Subcutaneous abdominal adipose tissue (tissue), 5 donors: ENCODE data around the gene WDR82.

Experiments
- H3K27ac ChIP-seq: one replicate; pipeline ENCODE4 v1.7.0; 2013; ENCODE audit warnings: low read depth, mild to moderate bottlenecking, inconsistent platforms, low read length, moderate library complexity
- H3K27me3 ChIP-seq, 5 donors: one replicate each; pipeline ENCODE4 v1.7.0; 2013; ENCODE audit warnings: low read length in 5 of 5, inconsistent platforms in 1 of 5; ENCODE audit not compliant: control insufficient read depth in 5 of 5, insufficient read depth in 4 of 5
- H3K36me3 ChIP-seq, 5 donors: one replicate each; pipeline ENCODE4 v1.7.0; 2013; ENCODE audit warnings: low read length in 5 of 5; ENCODE audit not compliant: control insufficient read depth in 5 of 5, insufficient read depth in 5 of 5
- H3K4me1 ChIP-seq, 5 donors: one replicate each; pipeline ENCODE4 v1.7.0; 2013; ENCODE audit warnings: low read length in 5 of 5, mild to moderate bottlenecking in 3 of 5, moderate library complexity in 1 of 5; ENCODE audit not compliant: control insufficient read depth in 5 of 5, insufficient read depth in 5 of 5
- H3K4me3 ChIP-seq, 5 donors: one replicate each; pipeline ENCODE4 v1.7.0; 2013; ENCODE audit warnings: low read length in 5 of 5, low read depth in 1 of 5
- H3K9ac ChIP-seq, 5 donors: one replicate each; pipeline ENCODE4 v1.7.0; 2013; ENCODE audit warnings: low read length in 5 of 5, mild to moderate bottlenecking in 4 of 5, moderate library complexity in 3 of 5
- H3K9me3 ChIP-seq, 5 donors: one replicate each; pipeline ENCODE4 v1.7.0; 2013; ENCODE audit warnings: low read length in 5 of 5; ENCODE audit not compliant: control insufficient read depth in 5 of 5
- donor health status: healthy.
- donor health status: healthy.
- donor health status: healthy.
- donor health status: healthy.
- donor health status: healthy.

WDR82 gene

DNA sequence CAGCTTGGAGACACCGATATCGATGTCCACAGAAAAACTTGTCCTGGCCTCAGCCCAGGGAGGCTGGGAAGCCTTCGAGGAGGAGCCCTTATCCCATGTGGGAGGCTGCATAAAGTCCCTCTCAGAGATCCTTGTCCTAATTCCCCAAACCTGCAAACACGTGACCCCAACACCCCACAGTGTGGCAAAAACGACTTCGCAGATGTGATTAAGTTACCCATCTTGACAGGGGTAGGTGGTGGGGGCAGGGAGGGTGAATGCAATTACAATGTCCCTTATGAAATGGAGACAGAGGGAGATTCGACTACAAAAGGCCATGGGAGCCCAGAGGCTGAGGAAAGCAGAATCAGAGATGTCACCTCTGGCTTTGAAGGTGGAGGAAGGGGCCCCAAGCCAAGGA is 50.7 kb downstream of the WDR82 start:
- Histone ChIP-seq H3K4me1 (peaks cover 1 to 15% (median 13%) of the 10 kb centered on the region in 5 donors), H3K36me3 (peaks cover 0 to 64% (median 51%) of the 10 kb centered on the region in 5 donors), H3K9ac (no peak overlapping the region), H3K27ac (no peak overlapping the region), H3K27me3 (no peaks in the 10 kb centered on the region), H3K4me3 (no peak overlapping the region), H3K9me3 (no peaks in the 10 kb centered on the region)

DNA sequence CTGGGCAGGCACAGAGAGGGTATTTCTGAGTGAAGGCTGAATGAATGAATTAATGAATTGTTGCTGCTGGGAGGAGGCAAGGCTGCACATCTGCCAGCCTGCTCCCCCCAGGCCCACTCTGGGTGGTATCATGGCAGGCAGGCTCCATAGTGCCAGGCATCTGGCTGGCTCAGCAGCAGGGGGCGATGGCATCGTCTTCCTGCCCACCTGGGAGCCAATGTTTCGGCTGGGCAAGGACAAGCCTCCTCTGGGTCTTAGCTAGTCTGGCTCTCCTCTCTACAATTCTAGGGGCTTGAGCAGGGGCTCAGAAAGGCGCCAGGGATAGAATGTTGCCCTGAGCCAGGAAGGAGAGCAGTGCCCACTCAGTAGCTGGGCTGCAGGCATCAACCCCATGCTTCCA is 51.3 kb downstream of the WDR82 start:
- H3K27ac ChIP-seq, result no peak overlapping the region
- peaks cover 0 to 16% (median 12%) of the 10 kb centered on the region in 5 donors for H3K4me1 ChIP-seq

DNA sequence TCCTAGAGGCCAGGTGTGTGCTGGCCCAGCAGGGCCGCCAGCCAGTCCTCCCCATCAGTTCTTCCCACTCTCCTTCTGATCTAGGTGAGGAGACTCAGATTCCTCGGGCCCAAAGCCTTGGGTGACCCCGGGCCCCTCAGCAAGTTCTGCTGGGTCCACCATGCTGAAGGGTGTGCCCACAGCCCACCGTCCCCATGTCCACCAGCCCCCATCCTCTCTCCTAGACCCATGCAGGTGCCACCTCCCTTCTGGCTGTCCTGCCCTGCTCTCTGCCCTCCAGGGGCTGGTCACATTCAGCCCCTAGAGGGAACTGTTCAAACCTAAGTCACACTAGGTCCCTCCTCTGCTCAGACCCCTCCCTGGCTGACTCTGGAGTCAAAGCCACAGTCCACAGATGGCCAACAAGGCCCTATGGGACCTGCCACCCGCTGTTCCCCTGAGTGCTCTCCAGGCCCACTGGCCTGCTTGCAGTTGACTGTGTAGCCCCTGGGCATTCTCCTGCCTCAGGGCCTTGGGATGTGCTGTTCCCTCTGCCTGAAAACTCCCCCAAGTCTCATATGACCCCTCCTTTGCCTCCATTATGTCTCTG is 52.1 kb downstream of the WDR82 start:
- Histone ChIP-seq H3K4me3 (no peak overlapping the region), H3K9me3 (no peaks in the 10 kb centered on the region), H3K27ac (no peak overlapping the region), H3K9ac (no peak overlapping the region), H3K27me3 (no peaks in the 10 kb centered on the region), H3K36me3 (peaks cover 0 to 54% (median 38%) of the 10 kb centered on the region in 5 donors), H3K4me1 (peaks cover 0 to 16% (median 13%) of the 10 kb centered on the region in 5 donors)

More for the DNA sequence above, 51.3 kb downstream of the WDR82 start:
- H3K4me3 ChIP-seq, result no peak overlapping the region
- H3K9me3 ChIP-seq, result no peaks in the 10 kb centered on the region
- H3K27me3 ChIP-seq, result no peaks in the 10 kb centered on the region
- H3K36me3 ChIP-seq, result peaks cover 0 to 62% (median 46%) of the 10 kb centered on the region in 5 donors
- no peak overlapping the region for H3K9ac ChIP-seq

DNA sequence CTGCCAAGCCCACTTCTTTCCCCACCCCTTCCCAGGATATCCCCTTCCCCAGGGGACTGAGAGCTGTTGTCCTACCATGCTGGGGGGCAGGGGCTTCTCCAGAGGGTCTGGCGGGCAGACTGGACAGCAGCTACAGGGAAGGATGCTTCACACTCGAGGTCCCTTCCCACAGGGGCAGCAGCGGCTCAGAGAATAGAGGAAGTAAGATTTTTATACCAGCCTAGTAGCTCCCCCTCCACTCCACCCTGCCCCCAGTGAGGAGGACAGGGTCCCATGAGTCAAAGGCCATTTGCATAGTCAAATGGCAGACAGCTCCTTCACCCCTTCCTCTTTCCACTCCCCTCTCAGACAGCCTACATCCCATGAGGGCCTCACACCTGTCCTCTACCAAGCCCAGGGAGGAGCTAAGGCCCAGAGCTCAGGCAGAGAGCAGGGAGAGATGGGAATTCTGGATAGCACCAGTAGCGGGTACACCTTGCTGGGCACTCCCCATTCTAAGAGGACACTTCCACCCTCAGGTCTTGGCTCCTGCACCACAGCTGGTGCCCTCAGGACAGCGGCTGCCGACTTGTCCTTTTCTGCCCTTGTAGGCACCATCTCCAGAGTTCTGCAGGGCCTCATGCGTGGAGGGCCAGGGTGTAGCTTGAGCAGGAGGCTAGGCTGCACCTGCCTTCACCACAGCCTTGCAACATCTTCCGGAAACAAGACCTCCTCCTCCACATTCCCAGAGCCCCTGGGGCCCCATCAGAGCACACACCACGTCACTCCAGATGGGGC is 52.8 kb downstream of the WDR82 start, which contains the start of gene TLR9:
Gene TLR9, minus strand, starts transcription at position 194 of the 777 bp plus-strand sequence. Its CDS starts 116 bp downstream, at position 78.
- Histone ChIP-seq H3K27ac (no peak within 1 kb of the TSS), H3K4me3 (no peak within 1 kb of the TSS), H3K4me1 (peaks cover under 1 to 23% (median 19%) of the 10 kb centered on the region in 5 donors), H3K36me3 (peaks cover 0 to 48% (median 31%) of the 10 kb centered on the region in 5 donors), H3K27me3 (no peaks in the 10 kb centered on the region), H3K9ac (no peak within 1 kb of the TSS), H3K9me3 (no peaks in the 10 kb centered on the region)

DNA sequence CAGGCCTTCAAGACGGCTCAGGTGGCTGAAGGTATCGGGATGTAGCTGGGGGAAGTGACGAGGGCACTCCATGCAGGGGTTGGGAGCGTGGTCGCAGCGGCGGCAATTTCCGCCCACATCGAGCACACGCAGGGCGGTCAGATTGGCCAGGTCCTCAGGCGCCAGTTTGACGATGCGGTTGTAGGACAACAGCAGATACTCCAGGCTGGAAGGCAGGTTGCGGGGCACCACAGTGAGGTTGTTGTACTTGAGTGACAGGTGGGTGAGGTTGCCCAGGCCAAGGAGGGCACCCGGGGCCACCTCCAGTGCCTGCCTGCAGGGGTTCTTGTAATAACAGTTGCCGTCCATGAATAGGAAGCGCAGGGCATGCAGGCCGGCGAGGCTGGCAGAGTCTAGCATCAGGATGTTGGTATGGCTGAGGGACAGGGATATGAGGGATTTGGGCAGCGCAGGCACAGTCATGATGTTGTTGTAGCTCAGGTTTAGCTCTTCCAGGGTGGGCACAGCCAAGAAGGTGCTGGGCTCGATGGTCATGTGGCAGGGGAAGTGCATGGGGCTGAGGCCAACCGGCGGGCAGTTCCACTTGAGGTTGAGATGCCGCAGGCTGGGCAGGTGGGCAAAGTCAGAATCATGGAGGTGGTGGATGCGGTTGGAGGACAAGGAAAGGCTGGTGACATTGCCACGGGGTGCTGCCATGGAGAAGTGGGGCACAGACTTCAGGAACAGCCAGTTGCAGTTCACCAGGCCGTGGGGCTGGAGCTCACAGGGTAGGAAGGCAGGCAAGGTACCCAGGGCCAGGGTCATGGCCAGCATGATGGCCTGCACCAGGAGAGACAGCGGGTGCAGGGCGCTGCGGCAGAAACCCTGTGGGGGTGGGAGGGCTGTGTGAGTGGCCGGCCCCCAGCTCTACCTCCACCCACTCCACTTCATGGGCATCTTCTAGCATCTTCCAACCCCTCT is 54.7 kb downstream of the WDR82 start:
- H3K4me3 ChIP-seq, result no peak overlapping the region
- peaks cover 3 to 40% (median 29%) of the 10 kb centered on the region in 5 donors for H3K4me1 ChIP-seq
- no peak overlapping the region for H3K9ac ChIP-seq
- H3K9me3 ChIP-seq, result no peaks in the 10 kb centered on the region
- H3K27ac ChIP-seq, result no peak overlapping the region
- H3K36me3 ChIP-seq, result peaks cover 0 to 28% (median 12%) of the 10 kb centered on the region in 5 donors
- H3K27me3 ChIP-seq, result no peaks in the 10 kb centered on the region

DNA sequence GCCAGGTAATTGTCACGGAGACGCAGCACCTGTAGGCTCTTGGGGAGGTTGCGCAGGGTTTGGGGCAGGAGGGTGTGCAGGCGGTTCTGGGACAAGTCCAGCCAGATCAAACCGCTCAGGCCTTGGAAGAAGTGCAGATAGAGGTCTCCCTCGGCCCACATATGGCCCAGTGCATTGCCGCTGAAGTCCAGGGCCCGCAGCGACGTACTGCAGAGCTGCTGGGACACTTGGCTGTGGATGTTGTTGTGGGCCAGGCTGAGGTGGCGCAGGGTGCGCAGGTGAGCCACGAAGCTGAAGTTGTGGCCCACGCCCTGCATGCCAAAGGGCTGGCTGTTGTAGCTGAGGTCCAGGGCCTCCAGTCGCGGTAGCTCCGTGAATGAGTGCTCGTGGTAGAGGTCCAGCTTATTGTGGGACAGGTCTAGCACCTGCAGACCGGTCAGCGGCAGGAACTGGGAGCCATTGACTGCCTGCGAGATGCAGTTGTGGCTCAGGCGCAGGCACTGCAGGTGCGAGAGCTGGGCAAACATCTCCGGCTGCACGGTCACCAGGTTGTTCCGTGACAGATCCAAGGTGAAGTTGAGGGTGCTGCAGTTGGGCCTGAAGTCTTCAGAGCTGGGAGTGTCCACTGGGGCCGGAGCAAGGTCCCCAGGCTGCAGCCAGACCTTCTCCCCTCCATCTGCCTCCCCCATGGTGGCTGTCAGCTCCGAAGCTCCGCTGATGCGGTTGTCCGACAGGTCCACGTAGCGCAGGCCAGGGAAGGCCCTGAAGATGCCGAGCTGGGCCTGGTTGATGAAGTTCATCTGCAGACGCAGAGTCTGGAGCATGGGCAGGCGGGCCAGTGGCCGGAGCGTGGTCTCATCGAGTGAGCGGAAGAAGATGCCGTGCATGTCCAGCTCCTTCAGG is 55.9 kb downstream of the WDR82 start:
- Histone ChIP-seq H3K4me3 (peak overlapping the region in 1 of 5 donors; percentile 4), H3K27me3 (no peaks in the 10 kb centered on the region), H3K36me3 (peaks cover 0 to 17% (median 1%) of the 10 kb centered on the region in 5 donors), H3K9me3 (no peaks in the 10 kb centered on the region), H3K27ac (no peak overlapping the region), H3K9ac (peak overlapping the region in 1 of 5 donors; percentile 23), H3K4me1 (peaks cover 7 to 52% (median 38%) of the 10 kb centered on the region in 5 donors)

DNA sequence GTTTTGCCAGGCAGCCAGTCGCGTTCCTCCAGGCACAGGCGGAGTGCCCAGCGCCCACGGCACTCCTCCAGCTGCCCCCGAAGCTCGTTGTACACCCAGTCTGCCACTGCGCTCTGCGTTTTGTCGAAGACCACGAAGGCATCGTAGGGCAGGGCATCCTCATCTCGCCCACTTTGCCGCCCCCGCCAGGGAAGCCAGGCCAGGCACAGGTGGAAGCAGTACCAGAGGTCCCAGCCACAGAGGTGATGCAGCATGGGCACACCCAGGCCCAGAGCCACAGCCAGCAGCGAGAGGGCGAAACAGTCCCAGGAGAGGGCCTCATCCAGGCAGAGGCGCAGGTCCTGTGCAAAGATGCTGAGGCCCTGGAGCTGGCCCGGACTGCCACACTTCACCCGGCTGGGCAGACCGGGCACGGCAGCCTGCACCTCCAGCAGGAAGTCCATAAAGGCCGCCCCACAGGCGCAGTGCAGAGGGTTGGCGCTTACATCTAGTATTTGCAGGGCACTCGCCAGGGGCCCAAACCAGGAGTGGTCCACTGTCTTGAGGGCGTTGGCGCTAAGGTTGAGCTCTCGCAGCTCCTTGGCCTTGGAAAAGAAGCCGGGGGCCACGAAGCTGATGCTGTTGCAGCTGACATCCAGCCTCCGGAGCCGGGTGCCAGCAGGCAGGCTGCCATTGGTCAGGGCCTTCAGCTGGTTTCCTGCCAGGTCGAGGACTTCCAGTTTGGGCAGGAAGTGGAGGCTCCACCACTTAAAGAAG is 56.7 kb downstream of the WDR82 start:
- H3K9me3 ChIP-seq, result no peaks in the 10 kb centered on the region
- peaks cover 0 to 9% (median 0%) of the 10 kb centered on the region in 5 donors for H3K36me3 ChIP-seq
- peaks cover 12 to 60% (median 46%) of the 10 kb centered on the region in 5 donors for H3K4me1 ChIP-seq
- H3K27me3 ChIP-seq, result no peaks in the 10 kb centered on the region
- H3K4me3 ChIP-seq, result peak overlapping the region in 1 of 5 donors; percentile 4
- H3K9ac ChIP-seq, result peak overlapping the region in 1 of 5 donors; percentile 23
- H3K27ac ChIP-seq, result no peak overlapping the region

DNA sequence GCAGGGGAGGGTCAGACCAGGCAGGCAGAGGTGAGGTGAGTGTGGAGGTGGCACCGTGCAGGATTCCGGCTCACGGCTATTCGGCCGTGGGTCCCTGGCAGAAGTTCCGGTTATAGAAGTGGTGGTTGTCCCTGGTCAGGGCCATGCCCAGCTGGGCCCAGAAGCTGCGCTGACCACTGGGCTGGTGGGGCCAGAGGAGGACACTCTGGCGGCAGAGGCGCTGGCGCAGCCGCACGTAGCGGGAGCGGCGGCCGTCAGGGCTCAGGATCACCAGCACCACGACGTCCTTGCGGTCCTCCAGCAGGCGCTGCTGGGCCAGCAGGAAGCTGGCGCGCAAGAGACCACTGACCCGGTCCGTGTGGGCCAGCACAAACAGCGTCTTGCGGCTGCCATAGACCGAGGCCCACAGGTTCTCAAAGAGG is 57.3 kb downstream of the WDR82 start:
- Histone ChIP-seq H3K9ac (no peak overlapping the region), H3K9me3 (no peaks in the 10 kb centered on the region), H3K4me3 (no peak overlapping the region), H3K27ac (no peak overlapping the region), H3K4me1 (peaks cover 17 to 66% (median 52%) of the 10 kb centered on the region in 5 donors), H3K36me3 (peaks cover 0 to 9% (median 0%) of the 10 kb centered on the region in 5 donors), H3K27me3 (no peaks in the 10 kb centered on the region)
